ENCODE results near the gene SLCO4A1.
"Not testable (repeated sequence)": the region's sequence is repeated elsewhere in the genome, so short reads cannot be mapped to it uniquely, and the experiment has no call there.

SLCO4A1 gene

GRCh38 chr20:62622877-62623487, 19.3 kb upstream of the SLCO4A1 start:
- DNase-seq (ENCODE audit: low read depth) = no peak

GRCh38 chr20:62623488-62624324, 18.6 kb upstream of the SLCO4A1 start:
- peak; percentile 98 for DNase-seq (ENCODE audit: low read depth)

- no peak for DNase-seq (ENCODE audit: low read depth)
Observed at GRCh38 chr20:62624325-62624690, 18.0 kb upstream of the SLCO4A1 start.

GRCh38 chr20:62624719-62625453, 17.4 kb upstream of the SLCO4A1 start:
- no peak for DNase-seq (ENCODE audit: low read depth)

GRCh38 chr20:62625516-62625915, 16.8 kb upstream of the SLCO4A1 start:
- DNase-seq (ENCODE audit: low read depth) = no peak

- no peak for DNase-seq (ENCODE audit: low read depth)
Observed at GRCh38 chr20:62625921-62626547, 16.3 kb upstream of the SLCO4A1 start.

GRCh38 chr20:62627425-62627824, 14.9 kb upstream of the SLCO4A1 start:
- DNase-seq (ENCODE audit: low read depth) = not testable (repeated sequence)

GRCh38 chr20:62627901-62628612, 14.2 kb upstream of the SLCO4A1 start:
- peak; percentile 73 for DNase-seq (ENCODE audit: low read depth)

GRCh38 chr20:62628691-62629090, 13.6 kb upstream of the SLCO4A1 start:
- DNase-seq (ENCODE audit: low read depth) = peak; percentile 75

GRCh38 chr20:62629864-62630470, 12.3 kb upstream of the SLCO4A1 start:
- DNase-seq (ENCODE audit: low read depth) = no peak

GRCh38 chr20:62631336-62632308, 10.7 kb upstream of the SLCO4A1 start:
- no peak for DNase-seq (ENCODE audit: low read depth)

GRCh38 chr20:62632575-62633090, 9.7 kb upstream of the SLCO4A1 start:
- DNase-seq (ENCODE audit: low read depth) = no peak

GRCh38 chr20:62633598-62634329, 8.5 kb upstream of the SLCO4A1 start:
- DNase-seq (ENCODE audit: low read depth) = no peak

GRCh38 chr20:62634330-62634967, 7.9 kb upstream of the SLCO4A1 start:
- no peak for DNase-seq (ENCODE audit: low read depth)

- no peak for DNase-seq (ENCODE audit: low read depth)
Observed at GRCh38 chr20:62635232-62635631, 7.1 kb upstream of the SLCO4A1 start.

- no peak for DNase-seq (ENCODE audit: low read depth)
Observed at GRCh38 chr20:62635852-62636251, 6.5 kb upstream of the SLCO4A1 start.

- no peak for DNase-seq (ENCODE audit: low read depth)
Observed at GRCh38 chr20:62636446-62636845, 5.9 kb upstream of the SLCO4A1 start.

GRCh38 chr20:62637110-62637509, 5.2 kb upstream of the SLCO4A1 start:
- DNase-seq (ENCODE audit: low read depth) = no peak
